H9 (cell line): Measurements from ENCODE around the gene KLHL33. TPM values are rescaled to one million over a fixed set of nuclear protein-coding genes. Genes with fewer than 3 reads are reported as not detected.

Experiments
- DNase-seq: peaks from one replicate; pipeline ENCODE4 v3.0.0-alpha.2; 2017
- H2AFZ ChIP-seq: one replicate; pipeline ENCODE4 v1.6.1; 2013; ENCODE audit warnings: mild to moderate bottlenecking, low read length, control low read depth, moderate library complexity
- H2AK5ac ChIP-seq: 2 replicates; pipeline ENCODE4 v1.6.1; 2013; ENCODE audit warnings: low read length, control low read depth, mixed read lengths; ENCODE audit not compliant: insufficient read length
- H2BK120ac ChIP-seq: one replicate; pipeline ENCODE4 v1.6.1; 2013; ENCODE audit warnings: low read depth, mild to moderate bottlenecking, low read length, control low read depth, inconsistent platforms; ENCODE audit not compliant: poor library complexity, severe bottlenecking
- H2BK12ac ChIP-seq: 2 replicates; pipeline ENCODE4 v1.6.1; 2013; ENCODE audit warnings: low read length, control low read depth, mixed read lengths, low read depth; ENCODE audit not compliant: insufficient read length
- H2BK15ac ChIP-seq: 2 replicates; pipeline ENCODE4 v1.6.1; 2013; ENCODE audit warnings: low read depth, low read length, control low read depth
- H2BK20ac ChIP-seq: one replicate; pipeline ENCODE4 v1.6.1; 2013; ENCODE audit warnings: low read depth, mild to moderate bottlenecking, low read length, control low read depth, inconsistent platforms; ENCODE audit not compliant: poor library complexity, severe bottlenecking
- H2BK5ac ChIP-seq: 2 replicates; pipeline ENCODE4 v1.6.1; 2013; ENCODE audit warnings: low read length, control low read depth, mixed read lengths; ENCODE audit not compliant: insufficient read length
- H3K14ac ChIP-seq: 2 replicates; pipeline ENCODE4 v1.6.1; 2013; ENCODE audit warnings: low read length, control low read depth; ENCODE audit not compliant: insufficient read depth
- H3K18ac ChIP-seq: 2 replicates; pipeline ENCODE4 v1.6.1; 2013; ENCODE audit warnings: low read depth, mild to moderate bottlenecking, mixed read lengths, low read length, control low read depth; ENCODE audit not compliant: insufficient read length
- H3K23ac ChIP-seq: 2 replicates; pipeline ENCODE4 v1.6.1; 2013; ENCODE audit warnings: low read length, control low read depth, mixed read lengths, low read depth; ENCODE audit not compliant: insufficient read length
- H3K23me2 ChIP-seq: 2 replicates; pipeline ENCODE4 v1.6.1; 2013; ENCODE audit warnings: low read depth, mild to moderate bottlenecking, mixed read lengths, low read length, control low read depth; ENCODE audit not compliant: insufficient read length, poor library complexity, severe bottlenecking
- H3K27ac ChIP-seq: 2 replicates; pipeline ENCODE4 v1.5.1; 2013; ENCODE audit warnings: low read length, control low read depth, mixed read lengths, low read depth; ENCODE audit not compliant: insufficient read length
- H3K27me3 ChIP-seq: 2 replicates; pipeline ENCODE4 v1.6.1; 2013; ENCODE audit warnings: low read length, control low read depth, inconsistent platforms; ENCODE audit not compliant: insufficient read depth
- H3K4ac ChIP-seq: 2 replicates; pipeline ENCODE4 v1.6.1; 2013; ENCODE audit warnings: low read depth, mild to moderate bottlenecking, control low read depth, inconsistent platforms, low read length, moderate library complexity
- H3K4me1 ChIP-seq: 2 replicates; pipeline ENCODE4 v1.6.1; 2013; ENCODE audit warnings: low read length, control low read depth, inconsistent platforms; ENCODE audit not compliant: insufficient read depth
- H3K4me2 ChIP-seq: 2 replicates; pipeline ENCODE4 v1.6.1; 2013; ENCODE audit warnings: low read length, control low read depth, mixed read lengths; ENCODE audit not compliant: insufficient read length, insufficient read depth
- H3K56ac ChIP-seq: 2 replicates; pipeline ENCODE4 v1.6.1; 2013; ENCODE audit warnings: low read depth, mild to moderate bottlenecking, mixed read lengths, low read length, control low read depth; ENCODE audit not compliant: insufficient read length
- H3K79me1 ChIP-seq: 2 replicates; pipeline ENCODE4 v1.6.1; 2013; ENCODE audit warnings: low read depth, mild to moderate bottlenecking, moderate library complexity, low read length, control low read depth, inconsistent platforms; ENCODE audit not compliant: insufficient read depth, poor library complexity, severe bottlenecking
- H3K79me2 ChIP-seq: 2 replicates; pipeline ENCODE4 v1.6.1; 2013; ENCODE audit warnings: low read length, control low read depth, inconsistent platforms; ENCODE audit not compliant: insufficient read depth
- H3K9ac ChIP-seq: 2 replicates; pipeline ENCODE4 v1.6.1; 2013; ENCODE audit warnings: low read length, control low read depth, mixed read lengths; ENCODE audit not compliant: insufficient read length; ENCODE audit errors: extremely low read depth
- H3K9me3 ChIP-seq: one replicate; pipeline ENCODE4 v1.6.1; 2013; ENCODE audit warnings: low read depth, low read length, inconsistent platforms; ENCODE audit not compliant: control insufficient read depth
- H3T11ph ChIP-seq: one replicate; pipeline ENCODE4 v1.6.1; 2013; ENCODE audit warnings: mild to moderate bottlenecking, low read length, control low read depth, inconsistent platforms
- H4K20me1 ChIP-seq: one replicate; pipeline ENCODE4 v1.6.1; 2013; ENCODE audit not compliant: control insufficient read depth, insufficient read length, insufficient read depth
- H4K5ac ChIP-seq: 2 replicates; pipeline ENCODE4 v1.6.1; 2013; ENCODE audit warnings: low read depth, mild to moderate bottlenecking, mixed read lengths, low read length, control low read depth; ENCODE audit not compliant: insufficient read length
- H4K8ac ChIP-seq: replicated peaks from 2 replicates; pipeline ENCODE4 v1.6.1; 2013; ENCODE audit warnings: low read length, control low read depth, mixed read lengths, low read depth; ENCODE audit not compliant: insufficient read length
- H4K91ac ChIP-seq: 2 replicates; pipeline ENCODE4 v1.6.1; 2013; ENCODE audit warnings: low read depth, mild to moderate bottlenecking, moderate library complexity, mixed read lengths, low read length, control low read depth; ENCODE audit not compliant: insufficient read length
- H3K27ac Mint-ChIP-seq, 3 experiments: 2 replicates in 2 of 3; 3 replicates in 1 of 3; pipeline ENCODE4 v1.8.0; 2020 to 2021; ENCODE audit warnings: mixed read lengths in 3 of 3, mild to moderate bottlenecking in 1 of 3, moderate library complexity in 1 of 3
- H3K27me3 Mint-ChIP-seq: 2 replicates; pipeline ENCODE4 v1.8.0; 2021; ENCODE audit warnings: low read depth, mild to moderate bottlenecking, moderate library complexity, mixed read lengths
- H3K36me3 Mint-ChIP-seq, 3 experiments: 2 replicates in 2 of 3; 3 replicates in 1 of 3; pipeline ENCODE4 v1.8.0; 2020 to 2021; ENCODE audit warnings: low read depth in 3 of 3, mixed read lengths in 3 of 3; ENCODE audit not compliant: insufficient read depth in 1 of 3
- H3K4me1 Mint-ChIP-seq, 2 experiments: 2 replicates each; pipeline ENCODE4 v1.8.0; 2020; ENCODE audit warnings: mixed read lengths in 2 of 2
- H3K4me3 Mint-ChIP-seq, 2 experiments: 2 replicates in 1 of 2; 3 replicates in 1 of 2; pipeline ENCODE4 v1.8.0; 2020 to 2021; ENCODE audit warnings: mild to moderate bottlenecking in 2 of 2, mixed read lengths in 2 of 2, moderate library complexity in 1 of 2
- H3K9me3 Mint-ChIP-seq, 2 experiments: 2 replicates in 1 of 2; 3 replicates in 1 of 2; pipeline ENCODE4 v1.8.0; 2020; ENCODE audit warnings: mild to moderate bottlenecking in 2 of 2, mixed read lengths in 2 of 2, moderate library complexity in 1 of 2
- CTCF ChIP-seq: fragments of 200-600 bp; sonication (generic); conservative IDR thresholded peaks from 3 replicates; pipeline ENCODE4 v1.8.0; 2021; ENCODE audit warnings: antibody characterized with exemption, mild to moderate bottlenecking
- WGBS: extraction: QIAGEN DNeasy Blood & Tissue Kit; methylation state at CpG from one replicate; pipeline ENCODE4 v1.1.7; 2013; ENCODE audit warnings: missing lambda C conversion rate, low lambda C conversion rate, mixed read lengths; ENCODE audit not compliant: insufficient read length; ENCODE audit errors: extremely low coverage; 5-methylcytosine and 5-hydroxymethylcytosine counted together
- total RNA-seq: library from RNA; stranded (reverse); gene quantifications from 2 replicates; pipeline ENCODE4 v1.2.1, GENCODE V29; 2021

Gene KLHL33
- total RNA-seq, 1 experiment from 2014 or later: 0.04 TPM

DNA sequence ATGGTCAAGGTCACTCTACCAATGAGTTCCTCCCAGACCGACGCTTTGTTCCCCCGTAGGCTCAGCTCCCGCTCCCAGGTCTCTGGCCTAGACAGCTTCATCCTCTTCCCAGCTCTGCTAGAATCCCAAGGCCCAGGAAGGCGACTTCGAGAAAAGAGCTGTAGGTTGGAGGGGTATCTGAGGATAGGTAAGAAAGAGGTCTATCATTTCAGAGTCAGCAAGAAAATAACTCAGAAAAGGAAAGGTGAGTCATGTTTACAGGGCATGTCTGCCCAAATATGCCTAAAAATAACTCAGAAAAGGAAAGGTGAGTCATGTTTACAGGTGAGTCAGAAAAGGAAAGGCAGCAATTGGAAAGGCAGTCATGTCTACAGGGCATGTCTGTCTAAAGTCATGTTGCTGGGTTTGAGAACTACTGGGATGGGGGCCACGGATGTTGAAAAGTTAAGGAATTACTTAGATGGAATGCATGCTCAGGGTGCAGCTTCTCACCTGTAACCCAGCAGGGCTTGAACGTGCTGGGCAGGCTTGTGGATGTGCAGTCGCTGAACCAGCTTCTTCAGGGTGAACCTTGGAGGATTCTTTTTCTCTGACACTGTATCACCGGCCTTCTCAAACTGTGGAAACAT lies 34.9 kb downstream of the KLHL33 start:
- DNase-seq: no peak
- Mint-ChIP-seq H3K27me3 (no peaks in the 10 kb centered on the region), H3K4me3 (no peak overlapping the region), H3K9me3 (no peaks in the 10 kb centered on the region), H3K4me1 (no peaks in the 10 kb centered on the region), H3K27ac (peak overlapping the region in 1 of 3 experiments; percentile 35; a peak in 1 of 7 replicates), H3K36me3 (peaks cover 8 to 56% (median 24%) of the 10 kb centered on the region in 3 experiments; a peak in 6 of 7 replicates)
- no peak overlapping the region for H2AK5ac ChIP-seq
- H3K23me2 ChIP-seq: no peaks in the 10 kb centered on the region
- H2BK120ac ChIP-seq: no peak overlapping the region
- H4K91ac ChIP-seq: no peak overlapping the region
- no peak overlapping the region for H3K14ac ChIP-seq
- no peaks in the 10 kb centered on the region for H3K79me1 ChIP-seq
- H4K5ac ChIP-seq: no peak overlapping the region
- H2AFZ ChIP-seq: no peak overlapping the region
- no peaks in the 10 kb centered on the region for H4K20me1 ChIP-seq
- no peak overlapping the region for H2BK20ac ChIP-seq
- no peak overlapping the region for H3K4ac ChIP-seq
- no peak overlapping the region for H3K9ac ChIP-seq
- no peak overlapping the region for H2BK5ac ChIP-seq
- no CpG with 5 or more reads among the region's 10 CpGs for WGBS
- H2BK12ac ChIP-seq: no peak overlapping the region
- no peak for TF ChIP-seq CTCF
- H3K27me3 ChIP-seq: no peaks in the 10 kb centered on the region
- H3K18ac ChIP-seq: no peak overlapping the region
- H3K9me3 ChIP-seq: no peaks in the 10 kb centered on the region
- no peak overlapping the region for H4K8ac ChIP-seq
- H2BK15ac ChIP-seq: no peak overlapping the region
- no peak overlapping the region for H3K23ac ChIP-seq
- H3T11ph ChIP-seq: no peak overlapping the region
- no peak overlapping the region for H3K56ac ChIP-seq
- no peak overlapping the region for H3K27ac ChIP-seq
- H3K4me1 ChIP-seq: no peaks in the 10 kb centered on the region
- H3K79me2 ChIP-seq: no peaks in the 10 kb centered on the region
- H3K4me2 ChIP-seq: no peak overlapping the region
